Esophagus (tissue), 2 donors: ENCODE measurements around the gene CDH24. TPM values are rescaled to one million over a fixed set of nuclear protein-coding genes. Genes with fewer than 3 reads are reported as not detected.

Experiments
- H3K27ac ChIP-seq, 2 donors: one replicate each; pipeline ENCODE4 v1.5.1; 2013; ENCODE audit warnings: low read depth in 2 of 2, mild to moderate bottlenecking in 2 of 2, inconsistent platforms in 1 of 2, low read length in 1 of 2, moderate library complexity in 1 of 2
- H3K27me3 ChIP-seq, 2 donors: one replicate each; pipeline ENCODE4 v1.6.1; 2013; ENCODE audit warnings: low read length in 2 of 2, control low read depth in 1 of 2, mild to moderate bottlenecking in 1 of 2; ENCODE audit not compliant: insufficient read depth in 2 of 2, control insufficient read depth in 1 of 2
- H3K36me3 ChIP-seq, 2 donors: one replicate each; pipeline ENCODE4 v1.6.1; 2013; ENCODE audit warnings: low read length in 1 of 2; ENCODE audit not compliant: control insufficient read depth in 2 of 2, insufficient read depth in 2 of 2
- H3K4me1 ChIP-seq, 2 donors: one replicate each; pipeline ENCODE4 v1.6.1; 2013; ENCODE audit warnings: low read length in 1 of 2; ENCODE audit not compliant: control insufficient read depth in 2 of 2, insufficient read depth in 2 of 2
- H3K4me3 ChIP-seq, 2 donors: one replicate each; pipeline ENCODE4 v1.5.1; 2013; ENCODE audit warnings: low read length in 2 of 2, mild to moderate bottlenecking in 2 of 2, low read depth in 1 of 2, moderate library complexity in 1 of 2
- H3K9me3 ChIP-seq, 2 donors: one replicate each; pipeline ENCODE4 v1.6.1; 2013; ENCODE audit warnings: mild to moderate bottlenecking in 2 of 2, low read depth in 1 of 2, low read length in 1 of 2, moderate library complexity in 1 of 2; ENCODE audit not compliant: control insufficient read depth in 2 of 2, insufficient read depth in 1 of 2
- WGBS, 2 donors: extraction: QIAGEN DNeasy Blood & Tissue Kit; methylation state at CpG; one replicate each; pipeline ENCODE4 v1.1.7; 2013; 5-methylcytosine and 5-hydroxymethylcytosine counted together
- polyA plus RNA-seq, 2 donors: library from polyadenylated mRNA; stranded (reverse); fragments of 200-250 nt; gene quantifications; one replicate each; pipeline ENCODE4 v1.2.3, GENCODE V29; 2013
- donor health status: healthy with polysubstance abuse.
- donor health status: Bipolar disorder and iron deficiency.

Gene CDH24
- polyA plus RNA-seq, 2 donors = 4.2 to 7.4 TPM

- H3K27me3 ChIP-seq = no peaks in the 10 kb centered on the region
- no peak overlapping the region for H3K4me3 ChIP-seq
- 85 to 87% methylated on average over 4 of the region's 4 CpGs for WGBS, 2 donors
- H3K9me3 ChIP-seq = no peaks in the 10 kb centered on the region
- no peak overlapping the region for H3K27ac ChIP-seq
- no peaks in the 10 kb centered on the region for H3K4me1 ChIP-seq
- no peaks in the 10 kb centered on the region for H3K36me3 ChIP-seq
Measured at GRCh38 chr14:23040100-23040499, 17.2 kb downstream of the CDH24 start.

- Histone ChIP-seq H3K9me3 (no peaks in the 10 kb centered on the region), H3K27me3 (no peaks in the 10 kb centered on the region), H3K36me3 (peaks cover 0 to 11% of the 10 kb centered on the region in 2 donors), H3K27ac (peak overlapping the region; percentile 92 to 93), H3K4me3 (peak overlapping the region in 1 of 2 donors; percentile 92), H3K4me1 (peaks cover 0 to 8% of the 10 kb centered on the region in 2 donors)
- WGBS, 2 donors = 69 to 71% methylated on average over 14 of the region's 14 CpGs
Measured at GRCh38 chr14:23035303-23036144, 21.8 kb downstream of the CDH24 start.

GRCh38 chr14:23034498-23035302 lies 22.6 kb downstream of the CDH24 start, which contains the start of gene PSMB5:
TSS of gene PSMB5 (minus strand) at chr14:23034900. CDS start at chr14:23034881, 19 bp downstream.
- Histone ChIP-seq H3K4me1 (peaks cover 0 to 8% of the 10 kb centered on the region in 2 donors), H3K9me3 (no peaks in the 10 kb centered on the region), H3K27ac (peak within 1 kb of the TSS; percentile 92 to 93), H3K4me3 (peak within 1 kb of the TSS; percentile 91 to 92), H3K36me3 (peaks cover 0 to 13% of the 10 kb centered on the region in 2 donors), H3K27me3 (no peaks in the 10 kb centered on the region)
- 0 to 1% methylated on average over 36 of the region's 36 CpGs for WGBS, 2 donors

GRCh38 chr14:23033801-23034497 lies 23.4 kb downstream of the CDH24 start:
- H3K9me3 ChIP-seq = no peaks in the 10 kb centered on the region
- H3K36me3 ChIP-seq = peaks cover 0 to 13% of the 10 kb centered on the region in 2 donors
- WGBS, 2 donors = 38% methylated on average over 17 of the region's 17 CpGs
- peak overlapping the region; percentile 91 to 92 for H3K4me3 ChIP-seq
- peaks cover 0 to 8% of the 10 kb centered on the region in 2 donors for H3K4me1 ChIP-seq
- H3K27me3 ChIP-seq = no peaks in the 10 kb centered on the region
- peak overlapping the region; percentile 92 to 93 for H3K27ac ChIP-seq

- H3K4me1 ChIP-seq = peaks cover 0 to 8% of the 10 kb centered on the region in 2 donors
- peaks cover 0 to 14% of the 10 kb centered on the region in 2 donors for H3K36me3 ChIP-seq
- 92 to 95% methylated on average over 10 of the region's 10 CpGs for WGBS, 2 donors
- H3K4me3 ChIP-seq = no peak overlapping the region
- H3K27ac ChIP-seq = no peak overlapping the region
- H3K9me3 ChIP-seq = no peaks in the 10 kb centered on the region
- no peaks in the 10 kb centered on the region for H3K27me3 ChIP-seq
Measured at GRCh38 chr14:23033251-23033727, 24.0 kb downstream of the CDH24 start.

GRCh38 chr14:23030936-23031335 lies 26.4 kb downstream of the CDH24 start:
- WGBS, 2 donors = 95 to 97% methylated on average over 4 of the region's 4 CpGs
- peaks cover 2 to 17% of the 10 kb centered on the region in 2 donors for H3K36me3 ChIP-seq

GRCh38 chr14:23028799-23029198 lies 28.5 kb downstream of the CDH24 start:
- WGBS, 2 donors = 68 to 73% methylated on average over 2 of the region's 2 CpGs
- H3K9me3 ChIP-seq = no peaks in the 10 kb centered on the region
- no peak overlapping the region for H3K27ac ChIP-seq
- peaks cover 0 to 7% of the 10 kb centered on the region in 2 donors for H3K4me1 ChIP-seq
- no peak overlapping the region for H3K4me3 ChIP-seq
- H3K27me3 ChIP-seq = no peaks in the 10 kb centered on the region
- peaks cover 11 to 22% of the 10 kb centered on the region in 2 donors for H3K36me3 ChIP-seq

More at GRCh38 chr14:23030936-23031335, 26.4 kb downstream of the CDH24 start:
- peaks cover 0 to 8% of the 10 kb centered on the region in 2 donors for H3K4me1 ChIP-seq
- no peaks in the 10 kb centered on the region for H3K27me3 ChIP-seq
- no peak overlapping the region for H3K4me3 ChIP-seq
- no peaks in the 10 kb centered on the region for H3K9me3 ChIP-seq
- H3K27ac ChIP-seq = no peak overlapping the region

GRCh38 chr14:23025151-23025814 lies 32.0 kb downstream of the CDH24 start:
- no peak overlapping the region for H3K4me3 ChIP-seq
- no peaks in the 10 kb centered on the region for H3K27me3 ChIP-seq
- H3K9me3 ChIP-seq = no peaks in the 10 kb centered on the region
- WGBS, 2 donors = 69 to 74% methylated on average over 4 of the region's 4 CpGs
- no peaks in the 10 kb centered on the region for H3K4me1 ChIP-seq
- peaks cover 9 to 11% of the 10 kb centered on the region in 2 donors for H3K36me3 ChIP-seq
- no peak overlapping the region for H3K27ac ChIP-seq
